ENCODE measurements around the gene CRYGN.

GRCh38 chr7:151396328-151396970, 43.5 kb downstream of the CRYGN start:
- TF ChIP-seq ZNF224 (CRISPR knock-in tag; IDR thresholded peaks at IDR 0.05) (no peak), NUFIP1 (IDR thresholded peaks at IDR 0.05; ENCODE audit: partially characterized antibody) (no peak), CTCF (IDR thresholded peaks at IDR 0.05 in 2 of 3, conservative IDR thresholded peaks at IDR 0.05 in 1 of 3; ENCODE audit: insufficient read depth in 2 of 3, low read depth in 1 of 3, low read length in 3 of 3) (no peak), EHMT2 (IDR thresholded peaks at IDR 0.05) (no peak), FOXJ2 (tag; IDR thresholded peaks at IDR 0.05) (no peak), POLR2A (conservative IDR thresholded peaks at IDR 0.05) (no peak), ZSCAN32 (CRISPR knock-in tag; IDR thresholded peaks at IDR 0.05) (no peak), YBX1 (IDR thresholded peaks at IDR 0.05) (no peak)
- TF ChIP-seq, protein P1, sequence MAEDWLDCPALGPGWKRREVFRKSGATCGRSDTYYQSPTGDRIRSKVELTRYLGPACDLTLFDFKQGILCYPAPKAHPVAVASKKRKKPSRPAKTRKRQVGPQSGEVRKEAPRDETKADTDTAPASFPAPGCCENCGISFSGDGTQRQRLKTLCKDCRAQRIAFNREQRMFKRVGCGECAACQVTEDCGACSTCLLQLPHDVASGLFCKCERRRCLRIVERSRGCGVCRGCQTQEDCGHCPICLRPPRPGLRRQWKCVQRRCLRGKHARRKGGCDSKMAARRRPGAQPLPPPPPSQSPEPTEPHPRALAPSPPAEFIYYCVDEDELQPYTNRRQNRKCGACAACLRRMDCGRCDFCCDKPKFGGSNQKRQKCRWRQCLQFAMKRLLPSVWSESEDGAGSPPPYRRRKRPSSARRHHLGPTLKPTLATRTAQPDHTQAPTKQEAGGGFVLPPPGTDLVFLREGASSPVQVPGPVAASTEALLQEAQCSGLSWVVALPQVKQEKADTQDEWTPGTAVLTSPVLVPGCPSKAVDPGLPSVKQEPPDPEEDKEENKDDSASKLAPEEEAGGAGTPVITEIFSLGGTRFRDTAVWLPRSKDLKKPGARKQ (CRISPR knock-in tag; IDR thresholded peaks at IDR 0.05): no peak
- TF ChIP-seq, protein P2, sequence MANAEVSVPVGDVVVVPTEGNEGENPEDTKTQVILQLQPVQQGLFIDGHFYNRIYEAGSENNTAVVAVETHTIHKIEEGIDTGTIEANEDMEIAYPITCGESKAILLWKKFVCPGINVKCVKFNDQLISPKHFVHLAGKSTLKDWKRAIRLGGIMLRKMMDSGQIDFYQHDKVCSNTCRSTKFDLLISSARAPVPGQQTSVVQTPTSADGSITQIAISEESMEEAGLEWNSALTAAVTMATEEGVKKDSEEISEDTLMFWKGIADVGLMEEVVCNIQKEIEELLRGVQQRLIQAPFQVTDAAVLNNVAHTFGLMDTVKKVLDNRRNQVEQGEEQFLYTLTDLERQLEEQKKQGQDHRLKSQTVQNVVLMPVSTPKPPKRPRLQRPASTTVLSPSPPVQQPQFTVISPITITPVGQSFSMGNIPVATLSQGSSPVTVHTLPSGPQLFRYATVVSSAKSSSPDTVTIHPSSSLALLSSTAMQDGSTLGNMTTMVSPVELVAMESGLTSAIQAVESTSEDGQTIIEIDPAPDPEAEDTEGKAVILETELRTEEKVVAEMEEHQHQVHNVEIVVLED (CRISPR knock-in tag; IDR thresholded peaks at IDR 0.05): no peak
- TF ChIP-seq, protein P3, sequence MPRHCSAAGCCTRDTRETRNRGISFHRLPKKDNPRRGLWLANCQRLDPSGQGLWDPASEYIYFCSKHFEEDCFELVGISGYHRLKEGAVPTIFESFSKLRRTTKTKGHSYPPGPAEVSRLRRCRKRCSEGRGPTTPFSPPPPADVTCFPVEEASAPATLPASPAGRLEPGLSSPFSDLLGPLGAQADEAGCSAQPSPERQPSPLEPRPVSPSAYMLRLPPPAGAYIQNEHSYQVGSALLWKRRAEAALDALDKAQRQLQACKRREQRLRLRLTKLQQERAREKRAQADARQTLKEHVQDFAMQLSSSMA (CRISPR knock-in tag; IDR thresholded peaks at IDR 0.05): no peak
